GM19351 (cell line): ENCODE measurements around the gene HBG2.
"Not testable (repeated sequence)": the region's sequence is repeated elsewhere in the genome, so short reads cannot be mapped to it uniquely, and the experiment has no call there.

ENCODE experiments used
- ATAC-seq: cut with Tn5 transposase; IDR thresholded peaks from one replicate; pipeline ENCODE4 v1.9.1; 2021; ENCODE audit warnings: mild to moderate bottlenecking, moderate library complexity; ENCODE audit not compliant: unreplicated experiment

Gene HBG2

GRCh38 chr11:5282628-5283027, 28.0 kb upstream of the HBG2 start:
- ATAC-seq = no peak

GRCh38 chr11:5281596-5281995, 27.0 kb upstream of the HBG2 start:
- ATAC-seq = no peak

- ATAC-seq = peak; percentile 90
Observed at GRCh38 chr11:5280582-5281102, 26.1 kb upstream of the HBG2 start.

DNA sequence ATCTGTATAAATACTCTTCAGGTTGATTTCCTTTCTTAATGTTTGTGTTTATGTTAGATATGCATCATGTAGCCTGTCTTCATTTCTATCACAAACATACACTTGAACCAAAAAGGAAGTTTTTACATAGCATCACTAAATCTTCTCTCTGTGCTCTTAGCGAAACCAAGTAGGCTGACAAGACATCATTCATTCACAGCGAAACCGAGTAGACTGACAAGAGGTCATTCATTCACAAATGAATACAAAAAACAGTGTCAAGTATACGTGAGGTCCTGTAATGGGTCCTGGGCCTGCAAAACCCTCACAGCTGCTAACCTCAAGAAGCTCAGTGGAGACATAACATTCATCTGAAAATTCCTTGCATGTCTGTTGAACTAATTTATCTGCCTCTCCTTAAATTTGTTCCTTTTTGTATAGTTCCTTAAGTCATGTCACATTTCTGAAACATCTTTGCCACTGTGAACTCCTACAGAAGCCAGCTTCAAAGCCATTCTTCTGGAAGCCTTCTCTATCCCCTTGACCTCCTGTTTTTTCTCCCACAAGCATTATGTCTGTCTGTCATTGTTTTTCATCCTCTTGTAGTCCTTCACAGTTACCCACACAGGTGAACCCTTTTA, 25.0 kb upstream of the HBG2 start:
- ATAC-seq = no peak

DNA sequence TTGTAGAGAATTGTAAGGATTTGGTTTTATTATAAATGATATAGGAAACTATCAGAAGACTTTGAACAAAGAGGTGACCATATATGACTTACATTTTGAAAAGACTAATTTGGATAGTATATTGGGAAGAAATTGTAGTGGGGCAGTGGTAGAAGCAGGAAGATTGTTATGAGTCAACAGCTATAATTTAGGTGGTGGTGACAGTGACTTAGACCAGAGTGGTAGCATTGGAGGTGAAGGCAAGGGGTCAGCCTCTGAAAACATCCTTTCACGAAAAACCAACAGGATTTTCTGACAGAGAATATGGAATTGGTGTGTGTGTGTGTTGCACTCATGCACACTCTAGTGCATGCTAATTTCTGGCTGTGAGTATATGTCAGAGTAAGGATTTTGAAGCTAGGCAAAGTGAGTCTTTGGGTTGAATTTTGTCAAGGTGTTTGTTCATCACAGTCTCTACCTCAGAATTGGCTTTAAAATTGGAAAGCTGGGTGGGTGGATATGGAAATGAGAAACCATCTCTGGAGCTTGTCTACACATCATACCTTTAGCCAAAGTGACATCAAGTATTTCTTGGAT, 23.3 kb upstream of the HBG2 start:
- peak; percentile 58 for ATAC-seq

DNA sequence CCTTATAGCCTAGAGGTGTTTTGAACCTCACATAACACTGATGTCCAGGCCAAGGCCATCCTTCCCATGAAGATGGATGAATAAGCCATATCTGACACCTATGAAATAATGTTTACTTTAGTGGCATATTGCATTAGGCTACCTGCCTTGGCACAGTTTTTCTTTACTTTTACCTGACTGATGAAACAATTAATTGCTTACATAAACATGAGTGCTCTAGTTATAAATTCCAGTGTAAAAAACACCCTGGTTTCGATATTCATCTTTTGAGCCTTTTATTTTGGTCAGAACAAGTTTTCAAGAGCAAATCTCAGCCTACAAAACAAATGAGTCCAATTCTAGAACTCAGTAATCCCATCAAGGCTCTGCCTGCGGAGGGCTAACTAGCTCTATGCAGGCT, 22.1 kb upstream of the HBG2 start:
- no peak for ATAC-seq

DNA sequence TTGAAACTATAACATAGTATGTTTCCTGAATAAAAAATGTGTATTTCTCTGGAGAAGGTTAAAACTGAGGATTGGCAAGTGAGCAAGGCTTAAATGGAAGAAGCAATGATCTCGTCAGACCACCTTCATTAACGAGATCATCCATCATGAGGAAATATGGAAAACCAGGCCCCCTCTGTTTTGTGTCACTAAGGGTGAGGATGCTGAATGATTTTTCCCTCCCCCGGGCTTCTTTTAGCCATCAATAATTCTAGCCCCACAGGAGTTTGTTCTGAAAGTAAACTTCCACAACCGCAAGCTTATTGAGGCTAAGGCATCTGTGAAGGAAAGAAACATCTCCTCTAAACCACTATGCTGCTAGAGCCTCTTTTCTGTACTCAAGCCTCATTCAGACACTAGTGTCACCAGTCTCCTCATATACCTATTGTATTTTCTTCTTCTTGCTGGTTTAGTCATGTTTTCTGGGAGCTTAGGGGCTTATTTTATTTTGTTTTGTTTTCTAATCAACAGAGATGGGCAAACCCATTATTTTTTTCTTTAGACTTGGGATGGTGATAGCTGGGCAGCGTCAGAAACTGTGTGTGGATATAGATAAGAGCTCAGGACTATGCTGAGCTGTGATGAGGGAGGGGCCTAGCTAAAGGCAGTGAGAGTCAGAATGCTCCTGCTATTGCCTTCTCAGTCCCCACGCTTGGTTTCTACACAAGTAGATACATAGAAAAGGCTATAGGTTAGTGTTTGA, 21.0 kb upstream of the HBG2 start:
- ATAC-seq = no peak

GRCh38 chr11:5274395-5274794, 19.8 kb upstream of the HBG2 start:
- no peak for ATAC-seq

GRCh38 chr11:5272395-5273017, 17.9 kb upstream of the HBG2 start:
- ATAC-seq = no peak

DNA sequence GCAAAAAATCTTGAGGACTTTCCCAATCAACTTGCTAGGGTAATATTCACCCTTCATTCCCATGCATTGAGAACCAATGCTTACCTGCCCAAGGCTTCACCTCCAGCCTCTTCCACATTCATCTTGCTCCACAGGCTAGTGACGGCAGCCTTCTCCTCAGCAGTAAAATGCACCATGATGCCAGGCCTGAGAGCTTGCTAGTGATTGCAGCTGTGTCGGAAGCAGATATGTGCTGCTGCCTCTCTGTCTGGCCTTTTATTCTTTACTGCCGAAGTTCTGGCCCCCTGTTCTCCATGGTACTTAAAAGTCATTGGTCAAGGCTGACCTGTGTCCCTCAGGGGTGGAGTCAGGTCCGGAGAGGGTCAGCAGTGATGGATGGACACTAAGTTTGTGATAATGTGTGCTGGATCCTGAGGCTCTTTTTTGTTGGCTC, 15.2 kb upstream of the HBG2 start, which contains the start of gene HBE1:
HBE1 (minus strand) TSS at position 231 of the 433 bp plus-strand sequence; CDS start at position 176, 55 bp downstream.
- ATAC-seq = no peak

- ATAC-seq = no peak
Observed at GRCh38 chr11:5267033-5267563, 12.5 kb upstream of the HBG2 start.

DNA sequence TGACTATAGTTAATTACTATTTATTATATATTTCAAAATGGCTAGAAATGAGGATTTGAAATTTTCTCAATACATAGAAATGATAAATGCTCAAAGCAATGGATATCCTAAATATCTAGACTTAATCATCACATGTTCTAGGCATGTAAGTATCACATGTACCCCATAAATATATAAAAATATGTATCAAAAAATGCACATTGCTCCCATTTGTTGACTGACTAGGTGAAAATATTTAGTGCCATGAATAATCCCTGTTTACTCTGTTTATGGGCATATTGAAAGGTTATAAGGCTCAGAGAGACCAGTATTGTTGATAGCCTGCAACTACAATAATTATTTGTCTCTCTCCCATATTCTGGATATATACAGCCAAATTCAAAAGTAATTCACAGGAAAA, 12.0 kb upstream of the HBG2 start:
- no peak for ATAC-seq

DNA sequence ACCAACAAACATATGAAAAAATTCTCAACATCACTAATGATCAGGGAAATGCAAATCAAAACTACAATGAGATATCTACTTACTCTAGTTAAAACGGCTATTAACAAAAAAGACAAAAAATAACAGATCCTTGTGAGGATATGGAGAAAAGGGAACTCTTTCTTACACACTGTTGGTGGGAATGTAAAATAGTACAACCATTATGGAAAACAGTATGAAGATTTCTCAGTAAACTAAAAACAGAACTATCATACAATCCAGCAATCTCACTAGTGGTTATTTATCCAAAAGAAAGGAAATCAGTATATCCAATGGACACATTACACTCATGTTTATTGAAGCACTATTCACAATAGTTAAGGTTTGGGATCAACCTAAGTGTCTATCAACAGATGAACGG, 11.3 kb upstream of the HBG2 start:
- ATAC-seq = no peak

DNA sequence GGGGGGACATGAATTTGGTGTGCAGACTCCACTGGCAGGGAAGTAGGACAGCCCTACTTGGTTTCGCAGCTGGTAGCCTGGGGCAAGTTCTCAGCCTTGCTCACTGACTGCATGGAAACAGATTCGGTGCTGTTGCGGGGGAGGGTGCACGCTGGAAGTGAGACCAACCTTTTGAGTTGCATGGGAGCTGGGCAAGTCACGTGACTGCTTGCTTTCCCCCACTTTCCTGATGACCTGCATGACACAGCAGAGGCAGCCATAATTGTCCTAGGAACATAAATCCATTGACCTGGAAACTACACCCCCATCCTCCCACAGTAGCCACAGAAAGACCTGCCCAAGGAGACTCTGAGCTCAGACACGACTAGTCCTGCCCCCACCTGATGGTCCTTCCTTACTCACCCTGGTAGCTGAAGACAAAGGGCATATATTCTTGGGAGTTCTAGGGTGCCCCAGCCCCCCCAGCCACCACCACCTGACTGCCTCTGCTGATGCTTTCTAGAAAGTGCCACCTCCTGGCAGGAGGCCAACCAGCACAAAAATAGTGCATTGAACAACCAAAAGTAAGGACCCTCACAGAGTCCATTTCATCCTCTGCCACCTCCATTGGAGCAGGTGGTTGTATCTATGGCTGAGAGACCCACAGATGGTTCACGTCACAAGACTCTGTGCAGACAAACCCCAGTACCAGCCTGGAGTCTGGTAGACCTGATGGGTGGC, 4.1 kb upstream of the HBG2 start:
- ATAC-seq = no peak

- no peak for ATAC-seq
Observed at GRCh38 chr11:5257296-5257695, 2.7 kb upstream of the HBG2 start.

GRCh38 chr11:5254023-5254422, 558 bp downstream of the HBG2 start:
- ATAC-seq = not testable (repeated sequence)

GRCh38 chr11:5253440-5253839, 1.1 kb downstream of the HBG2 start:
- ATAC-seq = not testable (repeated sequence)

GRCh38 chr11:5252919-5253265, 1.7 kb downstream of the HBG2 start:
- ATAC-seq = no peak

GRCh38 chr11:5252192-5252918, 2.2 kb downstream of the HBG2 start:
- no peak for ATAC-seq

- ATAC-seq = no peak
Observed at GRCh38 chr11:5251746-5252145, 2.8 kb downstream of the HBG2 start.
